Midbrain (tissue), 1 donor: Measurements from ENCODE around the gene ADORA2B.

ENCODE experiments used
- DNase-seq: peaks from one replicate; lab custom pipeline; 2025; lab: John Stamatoyannopoulos, UW

The ADORA2B gene

GRCh38 chr17:15996322-15996721 is 51.4 kb downstream of the ADORA2B start:
- no peak for DNase-seq

- no peak for DNase-seq
Observed at GRCh38 chr17:15998031-15998562, 53.2 kb downstream of the ADORA2B start.

GRCh38 chr17:15999141-15999973 is 54.4 kb downstream of the ADORA2B start, which contains the start of the genes TTC19 and ZSWIM7:
Gene TTC19, plus strand, starts transcription at chr17:15999824. Its CDS starts 25 bp downstream, at chr17:15999849.
Gene ZSWIM7, minus strand, starts transcription at chr17:15999704. Its CDS starts 110 bp downstream, at chr17:15999594.
- peak; percentile 95 for DNase-seq

- DNase-seq, result no peak
Observed at GRCh38 chr17:15999974-16000827, 55.3 kb downstream of the ADORA2B start.

GRCh38 chr17:16001226-16001897 is 56.4 kb downstream of the ADORA2B start:
- no peak for DNase-seq

GRCh38 chr17:16002708-16003260 is 57.9 kb downstream of the ADORA2B start:
- DNase-seq, result no peak

GRCh38 chr17:16003841-16004240 is 58.9 kb downstream of the ADORA2B start:
- no peak for DNase-seq

GRCh38 chr17:16005636-16006035 is 60.7 kb downstream of the ADORA2B start:
- no peak for DNase-seq

- DNase-seq, result no peak
Observed at GRCh38 chr17:16007439-16007838, 62.5 kb downstream of the ADORA2B start.

- no peak for DNase-seq
Observed at GRCh38 chr17:16013943-16014407, 69.0 kb downstream of the ADORA2B start.

GRCh38 chr17:16019347-16019746 is 74.4 kb downstream of the ADORA2B start:
- no peak for DNase-seq

- DNase-seq, result no peak
Observed at GRCh38 chr17:16023881-16024280, 79.0 kb downstream of the ADORA2B start.

- no peak for DNase-seq
Observed at GRCh38 chr17:16025202-16025601, 80.3 kb downstream of the ADORA2B start.
